AG09309 (cell line): ENCODE results near the gene UBASH3B.
"Not testable (repeated sequence)": the region's sequence is repeated elsewhere in the genome, so short reads cannot be mapped to it uniquely, and the experiment has no call there.

Experiments
- DNase-seq: peaks from one replicate; pipeline ENCODE4 v3.0.0-alpha.2; 2010; ENCODE audit warnings: low read depth
- H3K4me3 ChIP-seq: 2 replicates; pipeline ENCODE4 v1.5.1; 2011; ENCODE audit warnings: mild to moderate bottlenecking, low read depth, low read length, moderate library complexity; ENCODE audit not compliant: control insufficient read depth
- TF ChIP-seq, protein P1 (sequence below): IDR thresholded peaks from 2 replicates; pipeline ENCODE4 v1.5.1; 2011; ENCODE audit warnings: mild to moderate bottlenecking, low read depth, low read length, inconsistent platforms; ENCODE audit not compliant: insufficient read depth, control insufficient read depth; ENCODE audit errors: missing control alignments

UBASH3B gene, protein sequence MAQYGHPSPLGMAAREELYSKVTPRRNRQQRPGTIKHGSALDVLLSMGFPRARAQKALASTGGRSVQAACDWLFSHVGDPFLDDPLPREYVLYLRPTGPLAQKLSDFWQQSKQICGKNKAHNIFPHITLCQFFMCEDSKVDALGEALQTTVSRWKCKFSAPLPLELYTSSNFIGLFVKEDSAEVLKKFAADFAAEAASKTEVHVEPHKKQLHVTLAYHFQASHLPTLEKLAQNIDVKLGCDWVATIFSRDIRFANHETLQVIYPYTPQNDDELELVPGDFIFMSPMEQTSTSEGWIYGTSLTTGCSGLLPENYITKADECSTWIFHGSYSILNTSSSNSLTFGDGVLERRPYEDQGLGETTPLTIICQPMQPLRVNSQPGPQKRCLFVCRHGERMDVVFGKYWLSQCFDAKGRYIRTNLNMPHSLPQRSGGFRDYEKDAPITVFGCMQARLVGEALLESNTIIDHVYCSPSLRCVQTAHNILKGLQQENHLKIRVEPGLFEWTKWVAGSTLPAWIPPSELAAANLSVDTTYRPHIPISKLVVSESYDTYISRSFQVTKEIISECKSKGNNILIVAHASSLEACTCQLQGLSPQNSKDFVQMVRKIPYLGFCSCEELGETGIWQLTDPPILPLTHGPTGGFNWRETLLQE

DNA sequence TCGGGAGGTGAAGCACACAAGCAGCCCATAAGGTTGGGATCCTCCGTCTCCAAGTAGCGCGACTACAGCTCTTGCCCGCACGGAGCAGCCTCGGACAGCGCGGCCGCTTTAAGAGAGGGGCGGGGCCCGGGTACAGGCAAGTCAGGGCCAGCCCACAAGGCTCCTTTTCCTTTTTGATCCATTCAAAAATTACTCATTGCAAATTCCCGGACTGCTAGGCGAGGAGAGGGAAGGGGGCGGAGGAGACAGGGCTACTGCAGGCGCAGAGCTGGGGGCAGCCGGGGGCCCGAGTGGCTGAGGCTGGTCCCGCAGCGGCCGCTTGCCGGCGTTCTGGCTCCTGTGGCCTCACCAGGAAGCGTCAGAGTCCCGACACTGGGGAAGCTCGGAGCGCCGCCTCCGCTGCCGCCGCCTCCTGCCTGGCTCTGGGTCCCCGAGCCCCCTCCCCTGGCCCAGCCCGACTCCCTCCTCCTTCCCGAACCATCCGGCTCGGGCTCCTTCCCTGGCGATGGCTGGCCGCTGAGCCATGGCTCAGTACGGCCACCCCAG lies at the start of gene UBASH3B:
TSS of gene UBASH3B (plus strand) at position 196 of the 546 bp plus-strand sequence. CDS start at position 524, 328 bp downstream.
- TF ChIP-seq, protein P1, sequence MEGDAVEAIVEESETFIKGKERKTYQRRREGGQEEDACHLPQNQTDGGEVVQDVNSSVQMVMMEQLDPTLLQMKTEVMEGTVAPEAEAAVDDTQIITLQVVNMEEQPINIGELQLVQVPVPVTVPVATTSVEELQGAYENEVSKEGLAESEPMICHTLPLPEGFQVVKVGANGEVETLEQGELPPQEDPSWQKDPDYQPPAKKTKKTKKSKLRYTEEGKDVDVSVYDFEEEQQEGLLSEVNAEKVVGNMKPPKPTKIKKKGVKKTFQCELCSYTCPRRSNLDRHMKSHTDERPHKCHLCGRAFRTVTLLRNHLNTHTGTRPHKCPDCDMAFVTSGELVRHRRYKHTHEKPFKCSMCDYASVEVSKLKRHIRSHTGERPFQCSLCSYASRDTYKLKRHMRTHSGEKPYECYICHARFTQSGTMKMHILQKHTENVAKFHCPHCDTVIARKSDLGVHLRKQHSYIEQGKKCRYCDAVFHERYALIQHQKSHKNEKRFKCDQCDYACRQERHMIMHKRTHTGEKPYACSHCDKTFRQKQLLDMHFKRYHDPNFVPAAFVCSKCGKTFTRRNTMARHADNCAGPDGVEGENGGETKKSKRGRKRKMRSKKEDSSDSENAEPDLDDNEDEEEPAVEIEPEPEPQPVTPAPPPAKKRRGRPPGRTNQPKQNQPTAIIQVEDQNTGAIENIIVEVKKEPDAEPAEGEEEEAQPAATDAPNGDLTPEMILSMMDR, result no peak
- DNase-seq, result peak; percentile 50
- H3K4me3 ChIP-seq, result peak within 1 kb of the TSS; percentile 94

DNA sequence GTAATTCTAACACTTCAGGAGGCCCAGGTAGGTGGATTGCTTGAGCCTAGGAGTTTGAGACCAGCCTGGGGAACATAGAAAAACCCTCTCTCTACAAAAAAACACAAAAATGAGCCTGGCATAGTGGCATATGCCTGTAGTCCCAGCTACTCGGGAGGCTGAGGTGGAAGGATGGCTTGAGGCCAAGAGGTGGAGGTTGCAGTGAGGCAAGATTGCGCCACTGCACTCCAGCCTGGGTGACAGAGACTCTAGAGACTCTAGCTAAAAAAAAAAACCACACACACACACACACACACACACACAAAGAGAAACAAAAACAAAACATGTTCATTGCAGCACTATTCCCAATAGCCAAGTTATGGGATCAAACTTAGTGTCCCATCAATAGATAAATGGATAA lies 48.4 kb upstream of the UBASH3B start:
- not testable (repeated sequence) for H3K4me3 ChIP-seq, DNase-seq

DNA sequence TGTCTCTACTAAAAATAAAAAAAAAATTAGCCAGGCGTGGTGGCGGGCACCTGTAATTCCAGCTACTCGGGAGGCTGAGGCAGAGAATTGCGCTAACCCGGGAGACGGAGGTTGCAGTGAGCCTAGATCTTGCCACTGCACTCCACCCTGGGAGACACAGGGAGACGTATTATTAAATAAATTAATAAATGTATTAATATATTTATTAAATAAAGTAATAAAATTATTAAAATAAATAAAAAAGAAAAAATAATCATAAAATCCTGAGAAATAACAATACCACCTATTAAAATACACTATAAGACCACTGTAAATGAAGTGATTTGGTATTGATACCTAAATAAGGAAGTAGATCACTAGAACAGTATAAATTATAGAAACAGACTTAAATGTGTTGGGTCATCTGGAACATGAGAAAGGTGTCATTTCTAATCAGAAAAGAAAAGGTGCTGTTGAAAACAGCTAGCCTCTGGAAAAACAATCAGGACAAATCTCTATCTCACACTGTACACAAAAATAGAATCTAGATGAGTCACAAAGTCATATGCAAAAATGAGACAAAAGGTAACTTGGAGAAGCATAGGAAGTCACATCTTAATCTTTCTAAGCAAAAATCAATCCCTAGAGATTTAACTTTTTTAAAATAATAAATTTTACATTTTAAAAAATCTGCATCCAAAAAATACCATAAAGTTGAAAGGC lies 43.2 kb upstream of the UBASH3B start:
- TF ChIP-seq, protein P1, result no peak
- no peak for DNase-seq
- H3K4me3 ChIP-seq, result no peak overlapping the region

DNA sequence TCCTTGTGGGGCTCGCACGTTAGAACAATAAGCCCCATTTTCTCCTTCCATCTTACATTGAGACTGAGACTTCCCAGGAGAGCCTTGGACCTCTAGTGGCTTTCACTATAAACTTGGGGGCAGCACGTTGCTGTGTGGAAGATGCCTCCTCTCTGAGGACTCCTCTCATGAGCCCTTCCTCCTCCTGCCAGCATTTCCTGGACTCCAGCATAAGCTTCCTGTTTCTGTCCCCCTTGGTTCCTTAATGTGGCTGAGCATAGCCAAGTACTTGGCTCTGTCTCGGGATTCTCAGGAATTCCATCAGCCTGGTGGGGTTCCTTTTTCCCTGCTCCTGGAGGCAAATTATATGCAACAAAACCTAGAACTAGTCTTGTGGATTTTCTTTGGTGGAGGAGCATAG lies 38.8 kb upstream of the UBASH3B start:
- no peak for DNase-seq
- TF ChIP-seq, protein P1, result no peak
- no peak overlapping the region for H3K4me3 ChIP-seq

DNA sequence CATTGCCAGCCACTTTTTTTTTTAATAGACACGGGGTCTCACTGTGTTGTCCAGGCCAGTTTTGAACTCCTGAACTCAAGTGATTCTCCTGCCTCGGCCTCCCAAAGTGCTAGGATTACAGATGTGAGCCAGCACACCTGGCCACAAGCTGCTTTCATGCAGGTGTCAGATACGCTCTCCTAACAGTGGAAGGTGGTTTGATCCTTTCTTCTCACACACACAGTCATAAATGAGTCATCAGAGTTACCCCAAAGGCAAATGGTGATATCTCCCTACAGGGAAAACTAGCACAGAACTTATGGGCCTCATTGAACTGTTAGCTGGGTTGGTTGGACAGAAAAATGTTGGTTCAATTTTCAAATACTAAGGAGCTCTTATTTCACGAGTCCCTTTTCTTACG lies 38.2 kb upstream of the UBASH3B start:
- no peak for DNase-seq
- TF ChIP-seq, protein P1, result no peak
- no peak overlapping the region for H3K4me3 ChIP-seq

DNA sequence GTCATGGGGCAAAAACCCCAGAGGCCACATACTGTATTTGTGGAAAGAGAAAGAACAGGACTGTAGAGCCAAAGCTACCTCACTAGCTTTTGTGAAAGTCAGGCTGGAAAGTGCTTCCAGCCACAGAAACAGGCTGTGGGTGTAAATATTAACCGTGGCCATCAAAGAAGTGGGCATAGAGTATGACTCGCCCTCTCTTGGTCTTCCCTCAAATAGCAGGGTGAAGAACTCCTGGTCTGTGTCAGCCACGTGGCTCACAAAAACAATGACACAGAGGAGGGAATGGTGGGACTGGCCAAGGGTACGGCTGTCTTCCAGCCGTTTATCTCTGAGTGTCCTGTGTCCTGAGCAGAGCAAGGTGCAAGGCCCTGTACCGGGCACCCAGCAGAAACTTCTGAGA lies 37.6 kb upstream of the UBASH3B start:
- no peak overlapping the region for H3K4me3 ChIP-seq
- TF ChIP-seq, protein P1, result no peak
- DNase-seq, result no peak
